Endometrial microvascular endothelial cells (primary cell): Measurements from ENCODE around the gene TFPI2. TPM values are rescaled to one million over a fixed set of nuclear protein-coding genes. Genes with fewer than 3 reads are reported as not detected.

ENCODE experiments used
- in situ Hi-C: cut with HindIII; loops from 2 replicates; pipeline ENCODE4 v1.10.0; 2017; ENCODE audit warnings: low sequenced_read_pairs, low pct_unique_long_range_greater_than_20kb; ENCODE audit errors: inconsistent ontology term
- total RNA-seq: library from RNA; depleted of rRNA; stranded (reverse); fragments of >200 nt; gene quantifications from one replicate; pipeline ENCODE4 v1.2.3, GENCODE V29; 2015; ENCODE audit errors: inconsistent ontology term

Gene TFPI2
- total RNA-seq, 1 donor from 2014 or later = 5.3 TPM

- in situ Hi-C loops = loop anchor here (25.0 kb wide), 1 partner anchor 276 kb away; no protein-coding TSS in a partner anchor
Measured at GRCh38 chr7:93911661-93912060, 21.1 kb upstream of the TFPI2 start.

- in situ Hi-C loops = loop anchor here (25.0 kb wide), 1 partner anchor 276 kb away; no protein-coding TSS in a partner anchor
Measured at GRCh38 chr7:93911242-93911641, 20.7 kb upstream of the TFPI2 start.

- in situ Hi-C loops = loop anchor here (25.0 kb wide), 1 partner anchor 277 kb away; no protein-coding TSS in a partner anchor
Measured at GRCh38 chr7:93910076-93910994, 19.8 kb upstream of the TFPI2 start.

- in situ Hi-C loops = loop anchor here (25.0 kb wide), 1 partner anchor 281 kb away; no protein-coding TSS in a partner anchor
Measured at GRCh38 chr7:93906267-93906666, 15.7 kb upstream of the TFPI2 start, which contains the start of gene GNGT1. TSS of gene GNGT1 (plus strand) at chr7:93906567. CDS start at chr7:93906747, 180 bp downstream.

GRCh38 chr7:93902777-93903423 is 12.3 kb upstream of the TFPI2 start:
- in situ Hi-C loops = loop anchor here (25.0 kb wide), 1 partner anchor 284 kb away; no protein-coding TSS in a partner anchor

GRCh38 chr7:93897680-93898079 is 7.1 kb upstream of the TFPI2 start:
- in situ Hi-C loops = no loop called here

- in situ Hi-C loops = no loop called here
Measured at GRCh38 chr7:93895859-93896600, 5.5 kb upstream of the TFPI2 start.

- in situ Hi-C loops = no loop called here
Measured at GRCh38 chr7:93894966-93895640, 4.5 kb upstream of the TFPI2 start.

- in situ Hi-C loops = no loop called here
Measured at GRCh38 chr7:93894426-93894825, 3.9 kb upstream of the TFPI2 start.

GRCh38 chr7:93890041-93890463 is 501 bp downstream of the TFPI2 start:
- in situ Hi-C loops = no loop called here

GRCh38 chr7:93889261-93889660 is 1.3 kb downstream of the TFPI2 start:
- in situ Hi-C loops = no loop called here

GRCh38 chr7:93884541-93884940 is 6.0 kb downstream of the TFPI2 start:
- in situ Hi-C loops = no loop called here

- in situ Hi-C loops = no loop called here
Measured at GRCh38 chr7:93883917-93884345, 6.6 kb downstream of the TFPI2 start.

- in situ Hi-C loops = no loop called here
Measured at GRCh38 chr7:93883078-93883916, 7.3 kb downstream of the TFPI2 start.

- in situ Hi-C loops = no loop called here
Measured at GRCh38 chr7:93882468-93882867, 8.1 kb downstream of the TFPI2 start.

GRCh38 chr7:93879356-93879755 is 11.2 kb downstream of the TFPI2 start:
- in situ Hi-C loops = no loop called here

- in situ Hi-C loops = no loop called here
Measured at GRCh38 chr7:93877742-93878141, 12.8 kb downstream of the TFPI2 start.
